RWPE2 (cell line): ENCODE data around the gene KCNMB2.

Experiments used
- ATAC-seq: fragments of 200-7000 bp; cut with Tn5 transposase; 3 replicates; pipeline ENCODE4 v1.9.1; 2021; ENCODE audit warnings: low read depth
- DNase-seq: peaks from one replicate; pipeline ENCODE4 v3.0.0-alpha.2; 2020; ENCODE audit warnings: low spot score
- H3K27ac ChIP-seq: fragments of 450-650 bp; 2 replicates; pipeline ENCODE4 v1.5.1; 2017; ENCODE audit warnings: mild to moderate bottlenecking; ENCODE audit not compliant: poor library complexity, severe bottlenecking
- H3K27me3 ChIP-seq: fragments of 250-450 bp; sonication (Bioruptor Pico); 2 replicates; pipeline ENCODE4 v1.5.1; 2021; ENCODE audit warnings: mild to moderate bottlenecking, moderate library complexity; ENCODE audit not compliant: insufficient read depth, poor library complexity, severe bottlenecking
- H3K36me3 ChIP-seq: fragments of 250-450 bp; sonication (Bioruptor Pico); 2 replicates; pipeline ENCODE4 v1.5.1; 2020; ENCODE audit warnings: low read depth, mild to moderate bottlenecking, moderate library complexity
- H3K4me1 ChIP-seq: fragments of 250-450 bp; sonication (Bioruptor Pico); 2 replicates; pipeline ENCODE4 v1.5.1; 2021; ENCODE audit warnings: mild to moderate bottlenecking, moderate library complexity; ENCODE audit not compliant: insufficient read depth, poor library complexity, severe bottlenecking
- H3K4me3 ChIP-seq: fragments of 250-450 bp; sonication (Bioruptor Pico); 2 replicates; pipeline ENCODE4 v1.5.1; 2021; ENCODE audit warnings: mild to moderate bottlenecking, moderate library complexity; ENCODE audit not compliant: severe bottlenecking
- H3K9me3 ChIP-seq: fragments of 250-450 bp; sonication (Bioruptor Pico); 2 replicates; pipeline ENCODE4 v1.5.1; 2021; ENCODE audit warnings: mild to moderate bottlenecking, moderate library complexity; ENCODE audit not compliant: severe bottlenecking
- CTCF ChIP-seq: fragments of 450-650 bp; IDR thresholded peaks from one replicate; pipeline ENCODE4 v1.5.1; 2017; ENCODE audit warnings: mild to moderate bottlenecking, moderate library complexity; ENCODE audit not compliant: poor library complexity, severe bottlenecking

KCNMB2 gene

GRCh38 chr3:178750639-178751300 lies 214.5 kb downstream of the KCNMB2 start:
- H3K27me3 ChIP-seq = no peaks in the 10 kb centered on the region
- no peak overlapping the region for H3K4me3 ChIP-seq
- no peaks in the 10 kb centered on the region for H3K9me3 ChIP-seq
- TF ChIP-seq CTCF = no peak
- H3K27ac ChIP-seq = no peak overlapping the region
- no peaks in the 10 kb centered on the region for H3K36me3 ChIP-seq
- ATAC-seq (no peak), DNase-seq (no peak)
- H3K4me1 ChIP-seq = no peaks in the 10 kb centered on the region

GRCh38 chr3:178752843-178753242 lies 216.6 kb downstream of the KCNMB2 start:
- Histone ChIP-seq H3K9me3 (no peaks in the 10 kb centered on the region), H3K27ac (no peak overlapping the region)
- no peak for TF ChIP-seq CTCF

GRCh38 chr3:178754852-178755510 lies 218.7 kb downstream of the KCNMB2 start:
- no peak for DNase-seq
- no peaks in the 10 kb centered on the region for H3K36me3 ChIP-seq
- H3K27ac ChIP-seq = no peak overlapping the region
- no peak for TF ChIP-seq CTCF
- no peaks in the 10 kb centered on the region for H3K27me3 ChIP-seq
- H3K4me3 ChIP-seq = no peak overlapping the region
- H3K9me3 ChIP-seq = no peaks in the 10 kb centered on the region
- ATAC-seq = no peak
- H3K4me1 ChIP-seq = no peaks in the 10 kb centered on the region

More at GRCh38 chr3:178752843-178753242, 216.6 kb downstream of the KCNMB2 start:
- H3K4me1 ChIP-seq = no peaks in the 10 kb centered on the region
- H3K36me3 ChIP-seq = no peaks in the 10 kb centered on the region
- ATAC-seq = no peak
- no peak for DNase-seq
- no peak overlapping the region for H3K4me3 ChIP-seq
- no peaks in the 10 kb centered on the region for H3K27me3 ChIP-seq

- DNase-seq = no peak
- Histone ChIP-seq H3K27me3 (no peaks in the 10 kb centered on the region), H3K36me3 (no peaks in the 10 kb centered on the region), H3K4me3 (no peak overlapping the region), H3K4me1 (no peaks in the 10 kb centered on the region), H3K27ac (no peak overlapping the region), H3K9me3 (no peaks in the 10 kb centered on the region)
- no peak for TF ChIP-seq CTCF
- no peak for ATAC-seq
Measured at GRCh38 chr3:178761024-178761423, 224.8 kb downstream of the KCNMB2 start.

- H3K4me1 ChIP-seq = no peaks in the 10 kb centered on the region
- no peaks in the 10 kb centered on the region for H3K36me3 ChIP-seq
- ATAC-seq (no peak), DNase-seq (no peak)
- H3K9me3 ChIP-seq = no peaks in the 10 kb centered on the region
- H3K4me3 ChIP-seq = no peak overlapping the region
- TF ChIP-seq CTCF = no peak
- H3K27ac ChIP-seq = no peak overlapping the region
- no peaks in the 10 kb centered on the region for H3K27me3 ChIP-seq
Measured at GRCh38 chr3:178761461-178761860, 225.2 kb downstream of the KCNMB2 start.
